Panc1 (cell line): ENCODE data around the gene TRIP4. TPM values are rescaled to one million over a fixed set of nuclear protein-coding genes. Genes with fewer than 3 reads are reported as not detected.
A peak's percentile ranks its signal among the peaks of the same experiment; 100 is the strongest.

ENCODE experiments used
- ATAC-seq: fragments of 200-7000 bp; cut with Tn5 transposase; 2 replicates; pipeline ENCODE4 v1.9.1; 2020; ENCODE audit warnings: mild to moderate bottlenecking, moderate library complexity
- BruUV-seq: library from RNA; stranded (reverse); fragments of 400-500 nt; replicated peaks from 2 replicates; lab custom pipeline; 2021; lab: Mats Ljungman, UMichigan
- CTCF ChIA-PET: fragments of 300-600 bp; sonication (Branson Sonifier 250); formaldehyde crosslinking; loops from one replicate; lab custom pipeline; 2022; ENCODE audit warnings: antibody characterized with exemption; lab: Charles Lee
- POLR2A ChIA-PET: fragments of 300-600 bp; sonication (Branson Sonifier 250); formaldehyde crosslinking; loops from one replicate; lab custom pipeline; 2022; ENCODE audit warnings: antibody characterized with exemption; lab: Charles Lee
- DNase-seq: peaks from one replicate; pipeline ENCODE4 v3.0.0-alpha.2; 2010; ENCODE audit warnings: low read depth, low spot score
- H3K27ac ChIP-seq: 2 replicates; pipeline ENCODE4 v1.5.1; 2011; ENCODE audit warnings: mild to moderate bottlenecking, low read length, inconsistent platforms
- H3K27me3 ChIP-seq: fragments of 200-500 bp; sonication (Bioruptor generic); 2 replicates; pipeline ENCODE4 v1.6.0; 2014; ENCODE audit warnings: low read length, inconsistent platforms; ENCODE audit not compliant: control insufficient read depth, insufficient read depth
- H3K36me3 ChIP-seq: fragments of 200-500 bp; sonication (Bioruptor generic); 2 replicates; pipeline ENCODE4 v1.5.1; 2014; ENCODE audit warnings: inconsistent platforms, mild to moderate bottlenecking, low read length, moderate library complexity; ENCODE audit not compliant: control insufficient read depth, insufficient read depth
- H3K4me1 ChIP-seq: 2 replicates; pipeline ENCODE4 v1.5.1; 2011; ENCODE audit warnings: inconsistent platforms, mild to moderate bottlenecking, low read length, moderate library complexity; ENCODE audit not compliant: control insufficient read depth, insufficient read depth
- H3K4me3 ChIP-seq, 2 experiments: 2 replicates each; pipeline ENCODE4 v1.5.1; 2011 to 2012; ENCODE audit warnings: low read depth in 2 of 2, low read length in 2 of 2, mild to moderate bottlenecking in 2 of 2, inconsistent platforms in 1 of 2, moderate library complexity in 1 of 2
- H3K9me3 ChIP-seq: fragments of 200-500 bp; sonication (Bioruptor generic); 2 replicates; pipeline ENCODE4 v1.5.1; 2014; ENCODE audit warnings: low read depth, mild to moderate bottlenecking, inconsistent platforms, low read length, moderate library complexity; ENCODE audit not compliant: control insufficient read depth, insufficient read depth
- POLR2AphosphoS5 ChIP-seq: IDR thresholded peaks from 2 replicates; pipeline ENCODE4 v1.6.1; 2012; ENCODE audit warnings: mild to moderate bottlenecking, low read depth, low read length, moderate library complexity
- REST ChIP-seq, 2 experiments: IDR thresholded peaks; 2 replicates each; pipeline ENCODE4 v1.6.1; 2011 to 2012; ENCODE audit warnings: low read depth in 2 of 2, control low read depth in 1 of 2, low read length in 1 of 2, mild to moderate bottlenecking in 1 of 2, moderate library complexity in 1 of 2; ENCODE audit not compliant: insufficient read depth in 1 of 2
- SIN3A ChIP-seq: IDR thresholded peaks from 2 replicates; pipeline ENCODE4 v1.6.1; 2012; ENCODE audit warnings: low read depth, mild to moderate bottlenecking, low read length, moderate library complexity, borderline replicate concordance; ENCODE audit not compliant: insufficient read depth
- TCF7L2 ChIP-seq: IDR thresholded peaks from 2 replicates; pipeline ENCODE4 v1.6.1; 2011; ENCODE audit warnings: mild to moderate bottlenecking, low read depth, low read length, inconsistent platforms
- in situ Hi-C: cut with HindIII; loops from 2 replicates; pipeline ENCODE4 v1.10.0; 2016; ENCODE audit warnings: low sequenced_read_pairs, low pct_unique_long_range_greater_than_20kb
- intact Hi-C: fragments of 100-400 bp; cut with micrococcal nuclease; formaldehyde crosslinking; loops from one replicate; pipeline ENCODE4 v1.10.0; 2022; ENCODE audit not compliant: unreplicated experiment
- total RNA-seq: library from RNA; stranded (reverse); gene quantifications from one replicate; pipeline ENCODE4 v1.2.1, GENCODE V29; 2021; ENCODE audit not compliant: unreplicated experiment
- TF ChIP-seq, protein P1 (sequence below): fragments of 450-650 bp; IDR thresholded peaks from 2 replicates; pipeline ENCODE4 v1.5.1; 2017; ENCODE audit warnings: mild to moderate bottlenecking

TRIP4 gene
- total RNA-seq, 1 experiment from 2014 or later, result 42.8 TPM

GRCh38 chr15:64356710-64357040 lies 31.0 kb upstream of the TRIP4 start:
- H3K9me3 ChIP-seq, result no peaks in the 10 kb centered on the region
- ATAC-seq (no peak), DNase-seq (no peak)
- H3K36me3 ChIP-seq, result no peaks in the 10 kb centered on the region
- peaks cover 9% of the 10 kb centered on the region for H3K4me1 ChIP-seq
- no peaks in the 10 kb centered on the region for H3K27me3 ChIP-seq
- no TSS peak for BruUV-seq
- peak overlapping the region; percentile 73 to 97 for H3K4me3 ChIP-seq
- in situ Hi-C loops (no loop called here), intact Hi-C loops (loop anchor here (5.0 kb wide), 1 partner anchor 144 kb away; no protein-coding TSS in a partner anchor)
- POLR2A ChIA-PET, result interaction anchor here (0.6 kb wide), 1 partner anchor 18 kb away, joined by 3 read pairs; no protein-coding TSS in a partner anchor
- H3K27ac ChIP-seq, result peak overlapping the region; percentile 92
- CTCF ChIA-PET, result interaction anchor here (0.6 to 0.7 kb wide), 2 partner anchors 37 to 109 kb away, joined by 3 to 4 read pairs; no protein-coding TSS in a partner anchor
- TF ChIP-seq SIN3A (no peak), POLR2AphosphoS5 (no peak), REST (IDR thresholded peaks at IDR 0.05; ENCODE audit: insufficient read depth in 1 of 2, low read depth in 2 of 2, low read length in 1 of 2) (no peak), TCF7L2 (no peak)
- TF ChIP-seq, protein P1, sequence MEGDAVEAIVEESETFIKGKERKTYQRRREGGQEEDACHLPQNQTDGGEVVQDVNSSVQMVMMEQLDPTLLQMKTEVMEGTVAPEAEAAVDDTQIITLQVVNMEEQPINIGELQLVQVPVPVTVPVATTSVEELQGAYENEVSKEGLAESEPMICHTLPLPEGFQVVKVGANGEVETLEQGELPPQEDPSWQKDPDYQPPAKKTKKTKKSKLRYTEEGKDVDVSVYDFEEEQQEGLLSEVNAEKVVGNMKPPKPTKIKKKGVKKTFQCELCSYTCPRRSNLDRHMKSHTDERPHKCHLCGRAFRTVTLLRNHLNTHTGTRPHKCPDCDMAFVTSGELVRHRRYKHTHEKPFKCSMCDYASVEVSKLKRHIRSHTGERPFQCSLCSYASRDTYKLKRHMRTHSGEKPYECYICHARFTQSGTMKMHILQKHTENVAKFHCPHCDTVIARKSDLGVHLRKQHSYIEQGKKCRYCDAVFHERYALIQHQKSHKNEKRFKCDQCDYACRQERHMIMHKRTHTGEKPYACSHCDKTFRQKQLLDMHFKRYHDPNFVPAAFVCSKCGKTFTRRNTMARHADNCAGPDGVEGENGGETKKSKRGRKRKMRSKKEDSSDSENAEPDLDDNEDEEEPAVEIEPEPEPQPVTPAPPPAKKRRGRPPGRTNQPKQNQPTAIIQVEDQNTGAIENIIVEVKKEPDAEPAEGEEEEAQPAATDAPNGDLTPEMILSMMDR, result no peak

DNA sequence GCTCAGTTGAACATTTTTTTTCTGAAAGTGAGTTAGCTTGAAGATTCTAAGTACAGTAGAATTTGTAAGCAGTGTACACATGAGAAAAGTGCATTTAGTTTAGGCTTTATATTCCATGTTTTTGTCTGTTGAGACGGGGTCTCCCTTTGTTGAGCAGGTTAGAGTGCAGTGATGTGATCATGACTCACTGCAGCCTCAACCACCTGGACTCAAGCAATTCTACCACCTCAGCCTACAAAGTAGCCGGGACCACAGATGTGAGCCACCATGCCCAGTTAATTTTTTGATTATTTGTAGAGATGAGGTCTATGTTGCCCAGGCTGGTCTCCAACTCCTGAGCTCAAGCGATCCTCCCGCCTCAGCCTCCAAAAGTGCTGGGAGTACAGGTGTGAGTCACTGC lies 26.4 kb upstream of the TRIP4 start:
- DNase-seq, result no peak
- CTCF ChIA-PET, result no interaction called here

More for the DNA sequence above, 26.4 kb upstream of the TRIP4 start:
- H3K27ac ChIP-seq, result no peak overlapping the region
- no TSS peak for BruUV-seq
- ATAC-seq, result no peak
- no peaks in the 10 kb centered on the region for H3K9me3 ChIP-seq
- H3K4me3 ChIP-seq, result no peak overlapping the region
- in situ Hi-C loops, result no loop called here
- no peaks in the 10 kb centered on the region for H3K27me3 ChIP-seq
- intact Hi-C loops, result no loop called here
- peaks cover 5% of the 10 kb centered on the region; the same call in 1 of the 2 replicates for H3K4me1 ChIP-seq
- POLR2A ChIA-PET, result interaction anchor here (0.6 kb wide), 1 partner anchor 102 kb away, joined by 7 read pairs; no protein-coding TSS in a partner anchor
- TF ChIP-seq TCF7L2 (no peak), POLR2AphosphoS5 (no peak), SIN3A (no peak), REST (IDR thresholded peaks at IDR 0.05; ENCODE audit: insufficient read depth in 1 of 2, low read depth in 2 of 2, low read length in 1 of 2) (no peak)
- TF ChIP-seq, protein P1, result no peak
- peaks cover 4% of the 10 kb centered on the region; the same call in 1 of the 2 replicates for H3K36me3 ChIP-seq
